GM21717 (cell line): Measurements from ENCODE around the gene MAML2.
"Not testable (repeated sequence)": the region's sequence is repeated elsewhere in the genome, so short reads cannot be mapped to it uniquely, and the experiment has no call there.

Experiments used
- ATAC-seq: cut with Tn5 transposase; IDR thresholded peaks from one replicate; pipeline ENCODE4 v1.9.1; 2021; ENCODE audit warnings: mild to moderate bottlenecking, moderate library complexity; ENCODE audit not compliant: unreplicated experiment

The MAML2 gene

GRCh38 chr11:96294289-96294688, 48.7 kb downstream of the MAML2 start:
- ATAC-seq: no peak

GRCh38 chr11:96293598-96294021, 49.4 kb downstream of the MAML2 start:
- peak; percentile 91 for ATAC-seq

- ATAC-seq: no peak
These were observed 49.9 kb downstream of the MAML2 start for GRCh38 chr11:96293109-96293508.

- ATAC-seq: no peak
These were observed 50.5 kb downstream of the MAML2 start for GRCh38 chr11:96292291-96293010.

- no peak for ATAC-seq
These were observed 52.4 kb downstream of the MAML2 start for GRCh38 chr11:96290631-96291030.

GRCh38 chr11:96290031-96290430, 53.0 kb downstream of the MAML2 start:
- ATAC-seq: no peak

- ATAC-seq: peak; percentile 38
These were observed 54.1 kb downstream of the MAML2 start for GRCh38 chr11:96288915-96289314.

- ATAC-seq: no peak
These were observed 55.1 kb downstream of the MAML2 start for GRCh38 chr11:96287822-96288439.

GRCh38 chr11:96285985-96286384, 57.0 kb downstream of the MAML2 start:
- not testable (repeated sequence) for ATAC-seq

- no peak for ATAC-seq
These were observed 58.1 kb downstream of the MAML2 start for GRCh38 chr11:96284917-96285316.

- no peak for ATAC-seq
These were observed 58.6 kb downstream of the MAML2 start for GRCh38 chr11:96284401-96284800.

GRCh38 chr11:96282625-96283220, 60.3 kb downstream of the MAML2 start:
- no peak for ATAC-seq

- ATAC-seq: no peak
These were observed 62.6 kb downstream of the MAML2 start for GRCh38 chr11:96280444-96280843.

- ATAC-seq: no peak
These were observed 63.1 kb downstream of the MAML2 start for GRCh38 chr11:96279896-96280290.

GRCh38 chr11:96279018-96279895, 63.7 kb downstream of the MAML2 start:
- no peak for ATAC-seq

- ATAC-seq: no peak
These were observed 64.7 kb downstream of the MAML2 start for GRCh38 chr11:96278039-96278897.

- no peak for ATAC-seq
These were observed 65.3 kb downstream of the MAML2 start for GRCh38 chr11:96277696-96278038.

GRCh38 chr11:96276836-96277235, 66.2 kb downstream of the MAML2 start:
- no peak for ATAC-seq

GRCh38 chr11:96275801-96276594, 67.0 kb downstream of the MAML2 start:
- ATAC-seq: no peak

GRCh38 chr11:96273507-96273906, 69.5 kb downstream of the MAML2 start:
- no peak for ATAC-seq
